Left lung (tissue), 10 donors: ENCODE measurements around the gene NAV3. TPM values are rescaled to one million over a fixed set of nuclear protein-coding genes. Genes with fewer than 3 reads are reported as not detected.

Experiments
- ATAC-seq: fragments of 200-7000 bp; cut with Tn5 transposase; one replicate; pipeline ENCODE4 v1.9.1; 2020; ENCODE audit warnings: moderate library complexity
- DNase-seq, 4 donors: peaks; one replicate each; pipeline ENCODE4 v3.0.0-alpha.2; 2013 to 2020
- H3K27ac ChIP-seq, 2 donors: fragments of 200-600 bp; sonication (generic) in 1 of 2; one replicate each; pipeline versions ENCODE4 v1.5.0 to v1.8.0; 2020 to 2021
- H3K27me3 ChIP-seq, 2 donors: fragments of 200-600 bp; sonication (generic) in 1 of 2; one replicate each; pipeline versions ENCODE4 v1.5.0 to v1.8.0; 2020 to 2021
- H3K36me3 ChIP-seq, 2 donors: fragments of 200-600 bp; sonication (generic) in 1 of 2; one replicate each; pipeline versions ENCODE4 v1.5.0 to v1.8.0; 2020 to 2021
- H3K4me1 ChIP-seq, 2 donors: fragments of 200-600 bp; one replicate each; pipeline ENCODE4 v1.8.0; 2021
- H3K4me3 ChIP-seq, 2 donors: fragments of 200-600 bp; sonication (generic) in 1 of 2; one replicate each; pipeline versions ENCODE4 v1.5.0 to v1.8.0; 2020 to 2021; ENCODE audit warnings: mild to moderate bottlenecking in 1 of 2
- H3K9me3 ChIP-seq, 2 donors: fragments of 200-600 bp; sonication (generic) in 1 of 2; one replicate each; pipeline versions ENCODE4 v1.5.0 to v1.8.0; 2020 to 2021
- intact Hi-C, 2 donors: fragments of 100-400 bp; cut with DNase I; formaldehyde crosslinking; loops; one replicate each; pipeline versions ENCODE4 v1.11.2 to v1.14.2; 2022
- polyA plus RNA-seq, 6 donors: library from polyadenylated mRNA; unstranded; fragments of 120-200 nt; gene quantifications; one replicate each; pipeline ENCODE4 v1.2.1, GENCODE V29; 2013; ENCODE audit not compliant: insufficient read length in 6 of 6
- total RNA-seq, 2 donors: library from RNA; stranded (reverse); fragmentation: NEBNext Ultra II Directional; extraction: Animal tissue kit (Norgen Biotek cat#: 25700); gene quantifications; one replicate each; pipeline ENCODE4 v1.2.1, GENCODE V29; 2021
- TF ChIP-seq, protein P1 (sequence below), 2 donors: fragments of 200-600 bp; sonication (generic) in 1 of 2; IDR thresholded peaks; one replicate each; pipeline versions ENCODE4 v1.5.0 to v1.8.0; 2021; ENCODE audit warnings: antibody characterized with exemption in 2 of 2
- donor health status: DM: no; HTN: yes; CAD: no.
- donor health status: DM: no; HTN: no; CAD: no.

NAV3 gene
- total and polyA plus RNA-seq, 8 donors, result 5.2 to 10.8 (median 6.8) TPM

GRCh38 chr12:77973579-77973978 is 142.9 kb downstream of the NAV3 start:
- intact Hi-C loops, result no loop called here
- Histone ChIP-seq H3K27ac (no peak overlapping the region), H3K4me1 (no peaks in the 10 kb centered on the region), H3K36me3 (no peaks in the 10 kb centered on the region), H3K9me3 (no peaks in the 10 kb centered on the region), H3K27me3 (no peaks in the 10 kb centered on the region), H3K4me3 (no peak overlapping the region)
- DNase-seq (no peak), ATAC-seq (no peak)
- TF ChIP-seq, protein P1, sequence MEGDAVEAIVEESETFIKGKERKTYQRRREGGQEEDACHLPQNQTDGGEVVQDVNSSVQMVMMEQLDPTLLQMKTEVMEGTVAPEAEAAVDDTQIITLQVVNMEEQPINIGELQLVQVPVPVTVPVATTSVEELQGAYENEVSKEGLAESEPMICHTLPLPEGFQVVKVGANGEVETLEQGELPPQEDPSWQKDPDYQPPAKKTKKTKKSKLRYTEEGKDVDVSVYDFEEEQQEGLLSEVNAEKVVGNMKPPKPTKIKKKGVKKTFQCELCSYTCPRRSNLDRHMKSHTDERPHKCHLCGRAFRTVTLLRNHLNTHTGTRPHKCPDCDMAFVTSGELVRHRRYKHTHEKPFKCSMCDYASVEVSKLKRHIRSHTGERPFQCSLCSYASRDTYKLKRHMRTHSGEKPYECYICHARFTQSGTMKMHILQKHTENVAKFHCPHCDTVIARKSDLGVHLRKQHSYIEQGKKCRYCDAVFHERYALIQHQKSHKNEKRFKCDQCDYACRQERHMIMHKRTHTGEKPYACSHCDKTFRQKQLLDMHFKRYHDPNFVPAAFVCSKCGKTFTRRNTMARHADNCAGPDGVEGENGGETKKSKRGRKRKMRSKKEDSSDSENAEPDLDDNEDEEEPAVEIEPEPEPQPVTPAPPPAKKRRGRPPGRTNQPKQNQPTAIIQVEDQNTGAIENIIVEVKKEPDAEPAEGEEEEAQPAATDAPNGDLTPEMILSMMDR (IDR thresholded peaks at IDR 0.05), result no peak

GRCh38 chr12:77974645-77975044 is 144.0 kb downstream of the NAV3 start:
- DNase-seq (no peak), ATAC-seq (no peak)
- Histone ChIP-seq H3K4me1 (no peaks in the 10 kb centered on the region), H3K4me3 (no peak overlapping the region), H3K9me3 (no peaks in the 10 kb centered on the region), H3K36me3 (no peaks in the 10 kb centered on the region), H3K27ac (no peak overlapping the region), H3K27me3 (no peaks in the 10 kb centered on the region)
- TF ChIP-seq, protein P1 (IDR thresholded peaks at IDR 0.05), result no peak
- intact Hi-C loops, result no loop called here

GRCh38 chr12:77979597-77980250 is 149.0 kb downstream of the NAV3 start:
- no peaks in the 10 kb centered on the region for H3K4me1 ChIP-seq
- ATAC-seq (no peak), DNase-seq (no peak)
- TF ChIP-seq, protein P1 (IDR thresholded peaks at IDR 0.05), result no peak
- H3K27ac ChIP-seq, result no peak overlapping the region
- H3K9me3 ChIP-seq, result no peaks in the 10 kb centered on the region
- intact Hi-C loops, result no loop called here
- no peak overlapping the region for H3K4me3 ChIP-seq
- no peaks in the 10 kb centered on the region for H3K27me3 ChIP-seq
- H3K36me3 ChIP-seq, result no peaks in the 10 kb centered on the region

DNA sequence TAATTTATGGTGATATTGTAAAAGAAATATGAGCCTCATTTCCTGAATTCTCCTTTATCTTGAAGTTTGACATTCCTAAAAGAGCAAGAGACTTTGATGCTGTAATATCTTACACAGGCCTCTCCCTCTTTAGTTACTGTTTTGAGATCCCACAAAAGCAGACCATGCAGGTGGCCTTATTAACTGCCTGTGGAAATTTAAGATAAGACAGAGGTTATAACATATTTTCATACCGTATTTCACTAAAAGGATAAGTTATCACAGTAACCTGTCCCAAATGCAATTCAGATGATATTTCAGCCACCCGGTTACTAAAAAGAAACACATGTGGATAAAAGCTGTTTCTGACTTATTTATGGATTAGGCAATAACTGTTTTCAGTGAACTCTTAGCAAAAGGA is 150.1 kb downstream of the NAV3 start:
- TF ChIP-seq, protein P1 (IDR thresholded peaks at IDR 0.05), result no peak
- Histone ChIP-seq H3K36me3 (no peaks in the 10 kb centered on the region), H3K27ac (no peak overlapping the region), H3K9me3 (no peaks in the 10 kb centered on the region), H3K27me3 (no peaks in the 10 kb centered on the region), H3K4me1 (no peaks in the 10 kb centered on the region), H3K4me3 (no peak overlapping the region)
- DNase-seq (no peak), ATAC-seq (no peak)
- intact Hi-C loops, result no loop called here

DNA sequence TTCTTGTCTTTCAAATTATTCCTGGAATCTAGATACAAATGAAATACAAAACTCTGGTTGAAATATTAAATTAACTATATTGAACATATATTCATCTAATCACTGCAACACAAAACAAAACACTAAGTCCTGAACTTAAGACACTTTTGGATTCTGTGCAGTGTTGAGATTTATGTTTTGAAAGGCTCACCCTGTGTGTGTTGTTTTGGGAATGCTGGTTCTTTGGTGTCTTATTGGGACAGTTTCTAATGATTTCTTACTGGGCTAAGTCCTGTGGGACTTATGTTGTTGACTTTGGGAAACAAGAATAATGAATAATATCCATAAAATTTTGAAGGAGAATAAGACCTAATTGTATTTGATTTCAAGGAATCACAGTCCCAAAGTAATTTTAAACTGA is 153.2 kb downstream of the NAV3 start:
- no peak for ATAC-seq
- H3K4me1 ChIP-seq, result no peaks in the 10 kb centered on the region
- no peak for DNase-seq
- no peak overlapping the region for H3K4me3 ChIP-seq
- no peaks in the 10 kb centered on the region for H3K9me3 ChIP-seq
- no peaks in the 10 kb centered on the region for H3K27me3 ChIP-seq
- TF ChIP-seq, protein P1 (IDR thresholded peaks at IDR 0.05), result no peak
- no peaks in the 10 kb centered on the region for H3K36me3 ChIP-seq
- no peak overlapping the region for H3K27ac ChIP-seq
- intact Hi-C loops, result no loop called here
